T47D (cell line): ENCODE data around the gene STAC.

Experiments
- DNase-seq, 2 experiments: peaks; one replicate each; pipeline versions ENCODE4 v3.0.0 to v3.0.0-alpha.2; 2011 to 2012; ENCODE audit warnings: low read depth in 1 of 2, low spot score in 1 of 2
- JUND ChIP-seq: IDR thresholded peaks from 2 replicates; pipeline ENCODE4 v1.6.1; 2012; ENCODE audit warnings: low read depth
- in situ Hi-C: cut with HindIII; loops from 2 replicates; pipeline ENCODE4 v1.10.0; 2016; ENCODE audit warnings: low sequenced_read_pairs, low pct_unique_long_range_greater_than_20kb

Gene STAC

DNA sequence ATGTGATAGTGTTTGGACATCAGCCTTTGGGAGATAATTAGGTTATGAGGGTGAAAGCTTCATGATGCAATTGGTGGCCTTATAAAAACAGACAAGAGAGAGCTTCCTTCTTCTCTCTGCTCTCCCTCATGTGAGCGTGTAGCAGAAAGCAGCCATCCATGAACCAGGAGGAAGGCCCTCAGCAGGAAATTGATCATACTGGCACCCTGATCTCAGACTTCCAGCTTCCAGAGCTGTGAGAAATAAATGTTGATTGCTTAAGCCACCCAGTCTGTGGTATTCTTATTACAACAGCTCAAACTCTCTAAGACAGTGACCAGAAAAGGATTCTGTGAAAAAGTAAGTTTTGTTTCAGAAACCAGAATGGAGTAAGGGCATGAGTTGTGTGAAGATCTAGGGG lies 13.3 kb downstream of the STAC start:
- DNase-seq = no peak
- TF ChIP-seq JUND = no peak
- in situ Hi-C loops = no loop called here

DNA sequence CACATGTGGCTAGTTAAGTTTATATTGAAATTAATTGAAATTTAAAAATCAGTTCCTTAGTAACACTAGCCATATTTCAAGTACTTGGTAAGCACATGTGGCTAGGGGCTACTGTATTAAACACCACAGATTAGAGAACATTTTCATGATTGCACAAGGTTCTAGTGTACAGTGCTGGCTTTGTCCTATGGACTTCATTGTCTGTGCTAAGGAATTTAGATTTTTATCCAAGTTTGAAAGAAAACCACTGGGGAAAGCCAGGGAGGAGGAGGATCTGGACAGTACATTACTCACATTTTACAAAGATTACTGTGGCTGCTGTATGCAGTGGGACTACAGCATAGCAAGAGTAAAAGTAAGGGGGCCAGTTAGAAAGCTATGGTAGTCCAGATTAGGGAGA lies 13.9 kb downstream of the STAC start:
- TF ChIP-seq JUND = no peak
- in situ Hi-C loops = no loop called here
- no peak for DNase-seq

DNA sequence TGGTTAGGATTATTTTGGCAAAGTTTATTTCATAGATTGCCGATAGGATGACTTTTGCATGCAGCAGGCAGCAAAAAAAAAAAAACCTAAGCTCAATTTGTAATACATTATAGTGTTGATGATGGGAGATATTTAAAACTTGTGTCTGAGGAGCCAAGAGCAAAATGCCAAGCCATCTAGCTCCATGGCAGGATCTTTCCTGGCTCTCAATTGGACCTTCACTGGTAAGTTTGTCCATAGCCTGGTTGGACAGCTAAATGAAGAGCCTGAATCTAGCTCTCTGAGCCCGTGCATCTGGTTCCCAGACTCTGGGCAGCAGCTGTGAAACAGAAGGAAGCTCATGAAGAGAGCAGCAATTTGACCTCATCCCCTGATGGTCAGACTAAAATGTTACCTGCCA lies 17.5 kb downstream of the STAC start:
- in situ Hi-C loops = no loop called here
- no peak for DNase-seq
- TF ChIP-seq JUND = no peak

DNA sequence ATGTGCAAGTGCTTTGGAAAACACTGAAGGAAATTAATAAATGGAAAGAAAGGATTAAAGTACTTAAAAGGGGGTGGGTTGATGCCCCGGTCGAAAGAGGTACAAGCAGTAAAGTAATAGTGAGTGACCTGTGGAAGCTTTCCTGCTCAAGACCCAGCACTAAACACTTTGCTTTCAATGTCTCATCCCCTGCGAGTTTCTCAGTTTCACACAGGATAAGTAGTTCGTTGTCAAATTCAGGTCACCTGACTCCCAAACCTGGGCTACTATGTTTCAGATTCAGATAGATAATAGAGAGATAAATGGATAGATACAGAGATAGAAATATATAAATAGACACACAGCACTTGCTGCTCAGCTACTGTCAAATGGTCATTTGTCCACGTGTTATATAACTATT lies 19.6 kb downstream of the STAC start:
- in situ Hi-C loops = no loop called here
- TF ChIP-seq JUND = no peak
- no peak for DNase-seq

DNA sequence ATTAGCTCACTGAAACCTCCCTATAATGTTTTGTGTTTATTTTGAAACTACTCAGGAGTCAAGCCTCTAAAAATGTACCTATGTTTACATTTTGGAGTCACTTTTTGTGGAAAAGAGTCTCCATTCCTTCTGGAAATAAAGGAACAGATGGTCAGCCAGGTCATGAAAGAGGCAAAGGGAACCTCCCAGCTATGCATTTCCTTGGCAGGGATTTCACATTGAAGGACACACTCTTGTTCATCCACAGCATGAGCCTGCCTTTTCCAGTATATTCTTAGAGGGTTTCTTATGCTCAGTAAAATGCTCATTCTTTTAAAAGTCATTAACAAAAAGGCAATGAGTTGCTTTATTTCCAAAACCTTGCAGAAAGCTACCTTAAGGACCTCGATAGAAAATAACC lies 20.8 kb downstream of the STAC start:
- TF ChIP-seq JUND = no peak
- DNase-seq = no peak
- in situ Hi-C loops = no loop called here

DNA sequence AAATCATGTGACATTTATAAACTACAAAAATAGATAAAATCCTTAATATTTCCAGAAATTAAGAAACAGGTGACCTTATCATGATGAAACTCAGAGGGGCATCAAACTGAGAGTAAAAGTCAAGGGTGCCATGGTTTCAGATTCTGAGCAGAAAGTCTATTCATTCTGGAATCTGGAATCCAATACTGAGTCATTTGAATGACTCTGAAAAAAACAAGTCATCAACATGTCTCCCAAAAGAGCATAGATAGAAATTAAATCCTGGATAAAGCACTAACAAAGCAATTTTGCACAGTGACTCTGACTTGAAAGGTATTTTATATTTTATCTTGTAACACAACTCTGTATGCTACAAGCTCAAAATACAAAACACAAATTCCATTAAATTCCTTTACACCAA lies 23.4 kb downstream of the STAC start:
- TF ChIP-seq JUND = no peak
- in situ Hi-C loops = no loop called here
- no peak for DNase-seq

DNA sequence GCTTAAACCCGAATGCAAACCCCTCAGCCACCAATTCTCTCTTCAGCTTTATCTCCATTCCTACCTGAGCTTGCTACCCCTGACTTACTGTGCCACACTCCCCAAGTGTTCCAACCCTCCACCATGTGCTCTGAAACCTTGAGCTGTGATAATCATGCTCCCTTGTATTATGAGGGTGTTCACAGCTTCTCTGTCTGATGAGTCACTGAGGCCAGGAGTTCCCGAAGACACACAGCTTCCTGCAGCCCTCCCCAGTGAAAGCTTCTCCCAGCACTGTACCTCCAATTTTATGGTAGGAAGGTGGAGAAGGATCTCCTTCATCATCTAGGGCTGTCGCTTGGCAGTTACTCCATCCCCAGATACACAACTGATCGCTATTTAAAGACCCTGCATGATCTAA lies 24.9 kb downstream of the STAC start:
- no peak for DNase-seq
- in situ Hi-C loops = no loop called here
- no peak for TF ChIP-seq JUND

DNA sequence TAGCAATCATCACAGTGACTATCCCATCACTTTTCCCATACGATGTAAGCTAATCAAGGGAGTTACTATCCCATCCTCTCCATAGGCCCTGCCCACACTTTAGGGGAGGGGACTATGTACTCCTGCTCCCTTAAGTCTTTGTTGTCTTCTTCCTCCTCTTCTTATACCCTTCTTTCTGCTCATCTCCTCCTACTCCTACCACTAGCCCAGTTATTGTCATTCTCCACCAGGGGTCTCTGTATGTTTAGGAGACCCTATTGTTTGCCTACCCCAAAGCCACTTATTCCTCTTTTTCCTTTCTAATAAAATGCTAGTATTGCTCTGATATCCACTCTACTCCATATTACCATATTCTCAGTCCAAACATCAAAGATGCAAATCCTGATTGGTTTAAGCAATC lies 27.8 kb downstream of the STAC start:
- no peak for DNase-seq
- TF ChIP-seq JUND = no peak

DNA sequence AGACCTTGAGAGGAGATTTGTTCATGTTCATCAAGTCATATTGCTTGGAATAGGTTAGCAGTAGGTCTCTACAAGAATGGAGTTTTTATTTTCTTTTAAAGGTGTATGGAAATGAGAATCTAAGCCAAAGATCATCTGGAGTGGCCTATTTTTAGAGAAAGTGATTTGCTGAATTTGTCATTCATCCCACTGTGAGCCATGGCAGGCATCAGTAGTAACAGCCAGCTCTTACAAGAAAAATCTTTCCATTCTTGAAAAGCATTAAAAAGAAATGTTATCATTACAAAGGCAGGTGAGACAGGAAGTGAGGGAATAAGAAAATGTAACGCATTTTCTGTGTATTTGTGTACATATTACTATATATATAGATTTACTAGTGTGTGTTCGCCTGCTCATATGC lies 29.6 kb downstream of the STAC start:
- in situ Hi-C loops = no loop called here
- no peak for TF ChIP-seq JUND
- no peak for DNase-seq

More for the DNA sequence above, 27.8 kb downstream of the STAC start:
- in situ Hi-C loops = no loop called here

DNA sequence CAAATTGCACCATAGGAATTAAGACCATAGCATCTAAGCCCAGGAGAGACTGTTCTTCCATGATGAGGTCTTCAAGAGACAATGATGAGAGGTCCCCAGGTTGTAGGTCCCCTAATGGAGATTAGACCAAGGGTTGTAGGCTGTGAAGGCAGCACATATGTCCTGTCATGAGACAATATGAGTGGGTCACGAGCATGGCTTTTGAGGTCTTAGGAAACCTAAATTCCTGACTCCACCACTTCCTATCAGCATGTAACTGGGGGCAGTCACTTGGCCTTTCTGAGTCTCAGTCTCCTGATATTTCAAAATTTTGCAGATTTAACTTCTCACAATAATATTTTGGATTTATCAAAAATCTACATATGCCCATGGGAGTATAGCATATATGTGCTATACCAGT lies 31.3 kb downstream of the STAC start:
- in situ Hi-C loops = no loop called here
- TF ChIP-seq JUND = no peak
- DNase-seq = no peak

DNA sequence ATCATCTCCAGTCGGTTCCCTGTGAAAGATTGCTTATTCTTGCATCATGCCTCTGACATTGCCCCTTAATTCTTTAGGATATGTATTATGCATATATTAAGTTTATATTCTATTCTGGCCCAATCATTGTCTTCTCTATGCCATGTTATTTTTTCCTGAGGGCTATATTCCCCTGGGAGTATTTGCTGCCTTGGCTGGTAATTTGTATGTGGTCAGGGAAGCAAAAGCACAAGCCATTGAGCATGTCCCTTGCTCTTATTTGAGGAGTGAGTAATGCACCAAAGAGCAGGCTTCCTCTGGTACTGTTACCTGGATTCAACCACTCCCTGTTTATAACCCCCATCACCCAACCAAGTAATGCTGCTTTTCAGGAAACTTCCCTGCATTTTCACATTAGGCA lies 36.3 kb downstream of the STAC start:
- DNase-seq = no peak
- in situ Hi-C loops = no loop called here

DNA sequence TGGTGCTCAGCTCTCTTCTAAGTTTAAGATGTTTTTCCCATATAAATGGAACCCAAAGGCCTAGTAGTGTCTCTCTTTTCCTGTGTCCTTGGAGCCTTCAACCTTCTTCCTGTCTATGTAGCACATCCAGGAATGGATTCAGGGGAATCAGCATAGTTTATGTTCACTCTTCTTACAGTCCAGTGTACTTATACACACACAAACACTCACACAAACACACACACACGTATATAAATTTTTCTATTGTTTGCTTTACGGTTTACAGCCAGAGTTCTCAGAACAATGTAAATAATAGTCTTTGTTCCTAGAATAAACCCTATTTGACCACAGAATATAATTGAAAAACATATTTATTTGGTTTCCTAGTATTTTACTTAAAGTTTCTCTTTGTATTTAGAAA lies 36.9 kb downstream of the STAC start:
- TF ChIP-seq JUND = no peak
- DNase-seq = no peak
- in situ Hi-C loops = no loop called here

More for the DNA sequence above, 36.3 kb downstream of the STAC start:
- TF ChIP-seq JUND = no peak

DNA sequence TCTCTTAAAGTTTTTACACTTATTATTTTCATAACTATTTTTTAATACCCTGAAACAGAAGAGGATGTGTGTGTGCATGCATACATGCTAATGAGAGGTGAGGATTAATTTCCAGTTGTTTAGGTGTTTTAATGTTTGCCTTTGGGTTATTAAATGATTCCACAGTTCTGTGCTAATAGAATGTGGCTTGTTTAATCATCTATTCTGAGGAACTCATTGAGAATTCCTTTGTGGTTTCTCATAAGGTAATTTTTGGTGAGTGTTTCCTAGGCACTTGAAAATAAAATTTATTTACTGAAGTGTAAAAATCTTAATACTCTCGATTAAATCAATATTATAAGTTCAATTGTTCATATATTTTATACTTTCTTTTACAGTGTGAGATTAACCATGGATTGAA lies 38.0 kb downstream of the STAC start:
- no peak for DNase-seq
- in situ Hi-C loops = no loop called here
- no peak for TF ChIP-seq JUND

DNA sequence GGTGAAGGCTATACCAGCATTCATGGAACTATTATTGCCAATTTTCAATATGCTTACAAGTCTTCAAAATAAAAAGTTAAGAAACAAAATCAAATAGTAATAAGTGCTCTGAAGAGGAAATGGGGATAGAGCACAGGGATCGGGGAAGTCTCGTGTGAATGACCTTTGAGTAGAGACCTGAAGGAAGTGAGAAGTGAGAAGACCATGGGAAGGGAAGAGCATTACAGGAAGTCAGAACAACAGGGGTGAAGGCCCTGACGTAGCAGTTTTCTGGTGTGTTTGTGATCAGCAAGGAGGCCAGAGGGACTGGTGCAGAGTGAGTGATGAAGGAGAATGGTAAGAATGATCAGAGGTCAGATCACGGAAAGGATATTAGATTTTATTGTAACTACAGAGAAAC lies 48.1 kb downstream of the STAC start:
- in situ Hi-C loops = no loop called here
- DNase-seq = no peak
- TF ChIP-seq JUND = no peak
